HepG2 (cell line): ENCODE data around the gene ITPR1. TPM values are rescaled to one million over a fixed set of nuclear protein-coding genes. Genes with fewer than 3 reads are reported as not detected.

Experiments used
- ATAC-seq: fragments of 200-7000 bp; cut with Tn5 transposase; 3 replicates; pipeline ENCODE4 v1.9.1; 2020; ENCODE audit warnings: mild to moderate bottlenecking, moderate library complexity
- BruUV-seq: library from RNA; stranded (reverse); fragments of 400-500 nt; replicated peaks from 2 replicates; lab custom pipeline; 2021; lab: Mats Ljungman, UMichigan
- CTCF ChIA-PET: fragments of 300-600 bp; formaldehyde crosslinking; extraction: SDS; loops from one replicate; lab custom pipeline; 2021; ENCODE audit warnings: low total read pairs, inconsistent platforms, low intra/inter-chr PET ratio; lab: Yijun Ruan, JAX
- POLR2A ChIA-PET: fragments of 350-600 bp; sonication (Branson Sonifier 250); formaldehyde crosslinking; loops from one replicate; lab custom pipeline; 2020; ENCODE audit warnings: antibody characterized with exemption, inconsistent platforms; lab: Yijun Ruan, JAX
- DNase-seq: peaks from one replicate; pipeline ENCODE4 v3.0.0-alpha.2; 2015; ENCODE audit warnings: low spot score
- FAIRE-seq: peaks from 3 replicates; lab custom pipeline; 2011; peaks lifted over from hg19 to GRCh38; lab: Jason Lieb, UNC
- H2AFZ ChIP-seq: one replicate; pipeline ENCODE4 v1.6.1; 2011; ENCODE audit warnings: low read length, inconsistent platforms
- H3K27ac ChIP-seq: fragments of 300-600 bp; 3 replicates; pipeline ENCODE4 v1.8.0; 2011; ENCODE audit warnings: mixed run types, mild to moderate bottlenecking, mixed read lengths, low read length, inconsistent platforms; ENCODE audit not compliant: insufficient read depth; ENCODE audit errors: extremely low read length
- H3K27me3 ChIP-seq, 2 experiments: fragments of 200-600 bp in 1 of 2; 2 replicates in 1 of 2; 3 replicates in 1 of 2; pipeline versions ENCODE4 v1.6.0 to v1.8.0; 2011; ENCODE audit warnings: low read length in 2 of 2, mild to moderate bottlenecking in 2 of 2, moderate library complexity in 2 of 2, inconsistent platforms in 1 of 2; ENCODE audit not compliant: insufficient read depth in 2 of 2, control insufficient read depth in 1 of 2
- H3K36me3 ChIP-seq, 2 experiments: fragments of 200-600 bp in 1 of 2; replicated peaks in 1 of 2; 2 replicates in 1 of 2; 3 replicates in 1 of 2; pipeline versions ENCODE4 v1.5.1 to v1.8.0; 2011; ENCODE audit warnings: low read length in 2 of 2, inconsistent platforms in 1 of 2; ENCODE audit not compliant: insufficient read depth in 2 of 2, control insufficient read depth in 1 of 2
- H3K4me1 ChIP-seq: 2 replicates; pipeline ENCODE4 v1.5.1; 2012; ENCODE audit warnings: low read length, inconsistent platforms; ENCODE audit not compliant: insufficient read depth
- H3K4me2 ChIP-seq: 2 replicates; pipeline ENCODE4 v1.6.0; 2011; ENCODE audit warnings: low read depth, low read length, inconsistent platforms
- H3K4me3 ChIP-seq, 3 experiments: fragments of 200-600 bp in 1 of 3; sonication (generic), shearing (Covaris generic) in 1 of 3; replicated peaks in 1 of 3; 2 replicates each; pipeline ENCODE4 v1.5.1; 2011 to 2016; ENCODE audit warnings: low read length in 3 of 3, inconsistent platforms in 2 of 3, low read depth in 2 of 3, mild to moderate bottlenecking in 2 of 3, control low read depth in 1 of 3, mixed read lengths in 1 of 3; ENCODE audit not compliant: insufficient read depth in 1 of 3
- H3K79me2 ChIP-seq: one replicate; pipeline ENCODE4 v1.6.1; 2011; ENCODE audit warnings: low read length, inconsistent platforms; ENCODE audit not compliant: insufficient read depth
- H3K9ac ChIP-seq: 2 replicates; pipeline ENCODE4 v1.6.0; 2011; ENCODE audit warnings: mild to moderate bottlenecking, low read depth, low read length, inconsistent platforms; ENCODE audit not compliant: insufficient read depth
- H3K9me3 ChIP-seq: 2 replicates; pipeline ENCODE4 v1.5.1; 2012; ENCODE audit warnings: mild to moderate bottlenecking, low read length
- H4K20me1 ChIP-seq: 2 replicates; pipeline ENCODE4 v1.6.0; 2011; ENCODE audit warnings: inconsistent platforms, mild to moderate bottlenecking, low read length, moderate library complexity; ENCODE audit not compliant: insufficient read depth
- AKAP8 ChIP-seq: sonication (generic); formaldehyde crosslinking; IDR thresholded peaks from 2 replicates; pipeline ENCODE4 v1.5.1; 2020; ENCODE audit warnings: mild to moderate bottlenecking, missing genetic modification reagents
- KDM1A ChIP-seq: IDR thresholded peaks from 2 replicates; pipeline ENCODE4 v1.6.1; 2016; ENCODE audit warnings: missing compliant biosample characterization
- KIAA2018 ChIP-seq: sonication (generic); formaldehyde crosslinking; IDR thresholded peaks from 2 replicates; pipeline ENCODE4 v1.5.0; 2020; ENCODE audit warnings: mild to moderate bottlenecking, missing genetic modification reagents, borderline replicate concordance
- MXD3 ChIP-seq: IDR thresholded peaks from 2 replicates; pipeline ENCODE4 v1.6.1; 2016; ENCODE audit warnings: mild to moderate bottlenecking, missing biosample characterization, missing genetic modification reagents
- PBX3 ChIP-seq: sonication (generic); formaldehyde crosslinking; IDR thresholded peaks from 2 replicates; pipeline ENCODE4 v1.8.1; 2023; ENCODE audit warnings: missing genetic modification reagents, inconsistent platforms, borderline replicate concordance
- RBAK ChIP-seq: sonication (generic); formaldehyde crosslinking; IDR thresholded peaks from 2 replicates; pipeline ENCODE4 v1.5.1; 2020; ENCODE audit warnings: mild to moderate bottlenecking, missing genetic modification reagents
- SMYD3 ChIP-seq: sonication (generic); formaldehyde crosslinking; IDR thresholded peaks from 2 replicates; pipeline ENCODE4 v1.8.1; 2023; ENCODE audit warnings: mild to moderate bottlenecking, missing genetic modification reagents
- TOPORS ChIP-seq: sonication (generic); formaldehyde crosslinking; IDR thresholded peaks from 2 replicates; pipeline ENCODE4 v1.8.0; 2023; ENCODE audit warnings: mild to moderate bottlenecking, missing genetic modification reagents
- ZNF460 ChIP-seq: sonication (generic); formaldehyde crosslinking; IDR thresholded peaks from 2 replicates; pipeline ENCODE4 v1.5.1; 2020; ENCODE audit warnings: missing genetic modification reagents, mild to moderate bottlenecking, borderline replicate concordance
- ZNF598 ChIP-seq: sonication (generic); formaldehyde crosslinking; IDR thresholded peaks from 2 replicates; pipeline ENCODE4 v1.5.1; 2020; ENCODE audit warnings: mild to moderate bottlenecking, missing genetic modification reagents, borderline replicate concordance
- ZNF691 ChIP-seq: sonication (generic); formaldehyde crosslinking; IDR thresholded peaks from 2 replicates; pipeline ENCODE4 v1.4.0; 2020; ENCODE audit warnings: missing genetic modification reagents, low read depth, mild to moderate bottlenecking, borderline replicate concordance
- WGBS: methylation state at CpG from one replicate; pipeline ENCODE4 v1.1.6; 2017; ENCODE audit warnings: low lambda C conversion rate; 5-methylcytosine and 5-hydroxymethylcytosine counted together
- in situ Hi-C: cut with HindIII; loops from 2 replicates; pipeline ENCODE4 v1.10.0; 2017; ENCODE audit warnings: low pct_unique_long_range_greater_than_20kb; ENCODE audit not compliant: extremely low pct_ligation_motif_present
- intact Hi-C: fragments of 100-400 bp; cut with micrococcal nuclease; formaldehyde crosslinking; loops from one replicate; pipeline ENCODE4 v1.10.0; 2022; ENCODE audit not compliant: unreplicated experiment
- polyA plus RNA-seq, 8 experiments: library from polyadenylated mRNA; depleted of rRNA in 3 of 8; stranded (reverse) in 7 of 8; unstranded in 1 of 8; fragments of >200 nt; fragmentation: Illumina TruSeq in 4 of 8; extraction: Trizol in 4 of 8; gene quantifications; 2 replicates each; pipeline versions ENCODE4 v1.2.1 to v1.2.3, GENCODE V29; 2011 to 2016; ENCODE audit warnings: low read depth in 4 of 8, missing spikeins in 1 of 8, mixed read lengths in 1 of 8; ENCODE audit not compliant: insufficient read depth in 1 of 8
- total RNA-seq, 5 experiments: library from RNA; depleted of rRNA; stranded (reverse); fragments of >200 nt; fragmentation: Illumina TruSeq; extraction: Trizol; gene quantifications; 2 replicates each; pipeline ENCODE4 v1.2.3, GENCODE V29; 2016; ENCODE audit warnings: low read depth in 1 of 5

The ITPR1 gene
- total and polyA plus RNA-seq, 2 of the 13 experiments (the other 11 are each of a cell fraction or from before 2014, with no cell fraction given) = 10.0 to 11.4 TPM

GRCh38 chr3:4528320-4528719 lies 35.2 kb downstream of the ITPR1 start:
- 89% methylated on average over 5 of the region's 5 CpGs for WGBS

More at GRCh38 chr3:4528320-4528719, 35.2 kb downstream of the ITPR1 start:
- Histone ChIP-seq H3K27me3 (no peaks in the 10 kb centered on the region), H3K36me3 (no peaks in the 10 kb centered on the region), H3K4me2 (no peak overlapping the region), H2AFZ (no peak overlapping the region), H3K27ac (no peak overlapping the region), H3K4me3 (no peak overlapping the region), H3K9me3 (no peaks in the 10 kb centered on the region), H3K79me2 (no peaks in the 10 kb centered on the region), H3K9ac (no peak overlapping the region), H4K20me1 (no peaks in the 10 kb centered on the region; the same call in 1 of the 2 replicates), H3K4me1 (peaks cover 10% of the 10 kb centered on the region)
- BruUV-seq = no TSS peak
- ATAC-seq (no peak), DNase-seq (no peak), FAIRE-seq (no peak)
- POLR2A ChIA-PET = no interaction called here
- in situ Hi-C loops = no loop called here
- intact Hi-C loops = no loop called here
- CTCF ChIA-PET = no interaction called here
- TF ChIP-seq PBX3 (CRISPR knock-in tag) (no peak), MXD3 (CRISPR knock-in tag) (no peak), RBAK (CRISPR knock-in tag) (no peak), SMYD3 (CRISPR knock-in tag) (no peak), ZNF691 (CRISPR knock-in tag) (no peak), KDM1A (CRISPR knock-in tag) (no peak), TOPORS (CRISPR knock-in tag) (no peak), ZNF598 (CRISPR knock-in tag) (no peak), KIAA2018 (CRISPR knock-in tag) (no peak), ZNF460 (no peak), AKAP8 (no peak)
